Effector CD8-positive, alpha-beta T cell (primary cell): ENCODE results near the gene TRIM34.
"Not testable (repeated sequence)": the region's sequence is repeated elsewhere in the genome, so short reads cannot be mapped to it uniquely, and the experiment has no call there.

Experiments used
- DNase-seq: peaks from one replicate; lab custom pipeline; 2025; lab: John Stamatoyannopoulos, UW

TRIM34 gene

GRCh38 chr11:5684036-5684645 is 59.3 kb downstream of the TRIM34 start:
- no peak for DNase-seq

- DNase-seq = peak; percentile 66
These were observed 60.0 kb downstream of the TRIM34 start, which contains the start of gene TRIM5 for GRCh38 chr11:5684646-5685362. Gene TRIM5 (minus strand): TSS chr11:5685074. CDS start chr11:5680177, 4,897 bp downstream.

GRCh38 chr11:5686426-5686825 is 61.6 kb downstream of the TRIM34 start:
- no peak for DNase-seq

GRCh38 chr11:5688482-5688881 is 63.7 kb downstream of the TRIM34 start:
- DNase-seq = no peak

- peak; percentile 16 for DNase-seq
These were observed 64.8 kb downstream of the TRIM34 start, which contains the start of gene TRIM22 for GRCh38 chr11:5689551-5689983. Gene TRIM22 (plus strand): TSS chr11:5689790. CDS start chr11:5696233, 6,443 bp downstream.

GRCh38 chr11:5690216-5690615 is 65.4 kb downstream of the TRIM34 start:
- no peak for DNase-seq

GRCh38 chr11:5690736-5691135 is 65.9 kb downstream of the TRIM34 start:
- no peak for DNase-seq

GRCh38 chr11:5691238-5691963 is 66.6 kb downstream of the TRIM34 start:
- DNase-seq = not testable (repeated sequence)

GRCh38 chr11:5691964-5692361 is 67.2 kb downstream of the TRIM34 start:
- DNase-seq = no peak
